Retinal pigment epithelial cell (primary cell): ENCODE results near the gene DNAJC5.
A peak's percentile ranks its signal among the peaks of the same experiment; 100 is the strongest.

Experiments used
- DNase-seq: peaks from one replicate; pipeline ENCODE4 v3.0.0-alpha.2; 2010; ENCODE audit warnings: low read depth
- H3K4me3 ChIP-seq: 2 replicates; pipeline ENCODE4 v1.5.1; 2011; ENCODE audit warnings: mild to moderate bottlenecking, low read length, control low read depth, moderate library complexity
- CTCF ChIP-seq: conservative IDR thresholded peaks from 2 replicates; pipeline ENCODE4 v1.5.1; 2011; ENCODE audit warnings: low read depth, low read length, control low read depth, inconsistent platforms

DNAJC5 gene

GRCh38 chr20:63890201-63890576, 4.7 kb upstream of the DNAJC5 start:
- TF ChIP-seq CTCF, result no peak
- no peak overlapping the region for H3K4me3 ChIP-seq
- no peak for DNase-seq

GRCh38 chr20:63890616-63891015, 4.3 kb upstream of the DNAJC5 start:
- no peak overlapping the region for H3K4me3 ChIP-seq
- no peak for DNase-seq
- no peak for TF ChIP-seq CTCF

DNA sequence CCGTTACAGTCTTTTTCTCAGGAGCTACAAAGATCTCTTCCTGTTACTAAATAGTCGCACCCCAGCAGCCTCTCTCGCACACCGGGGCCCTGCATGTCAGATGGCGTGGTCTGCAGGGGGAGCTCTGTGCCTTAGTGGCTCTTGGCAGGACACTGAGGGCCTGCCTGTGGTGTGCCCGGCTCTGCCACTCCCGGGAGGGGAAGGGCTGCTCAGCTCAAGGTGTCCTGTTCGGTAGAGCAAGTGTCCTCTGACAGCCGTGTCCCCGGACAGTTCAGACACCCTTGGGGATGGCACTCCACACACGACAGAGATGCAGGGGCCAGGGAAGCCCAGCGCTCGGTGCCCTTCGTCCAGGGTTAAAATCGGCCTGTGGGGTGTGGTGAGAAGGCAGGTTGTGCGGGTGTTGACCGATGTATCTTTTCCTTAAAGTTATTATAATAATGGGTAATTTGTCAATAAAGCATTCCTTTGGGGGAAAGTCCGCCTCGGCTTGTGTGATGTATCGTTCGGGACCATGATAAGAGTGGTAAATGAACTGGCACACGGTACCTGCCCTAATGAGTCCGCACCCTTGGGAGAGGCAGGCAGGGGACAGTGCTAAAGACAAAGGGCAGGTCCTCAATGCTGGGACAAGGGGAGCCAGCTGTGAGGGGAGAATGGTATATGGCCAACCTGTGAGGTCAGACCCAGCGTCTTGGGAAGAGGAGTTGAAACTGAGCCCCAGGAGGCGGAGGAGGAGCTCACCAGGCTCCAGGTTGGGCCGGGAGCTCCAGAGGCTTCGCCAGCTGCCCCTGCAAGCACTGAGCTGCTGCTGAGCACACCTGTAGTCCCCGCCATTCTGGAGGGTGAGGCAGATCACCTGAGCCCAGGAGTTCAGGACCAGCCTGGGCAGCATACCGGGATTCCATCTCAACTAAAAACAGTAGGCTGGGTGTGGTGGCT, 3.6 kb upstream of the DNAJC5 start:
- no peak for DNase-seq
- TF ChIP-seq CTCF, result peak; percentile 2
- no peak overlapping the region for H3K4me3 ChIP-seq

- DNase-seq, result no peak
- no peak for TF ChIP-seq CTCF
- H3K4me3 ChIP-seq, result no peak overlapping the region
Observed at GRCh38 chr20:63892402-63892801, 2.5 kb upstream of the DNAJC5 start.

GRCh38 chr20:63893999-63894357, 948 bp upstream of the DNAJC5 start:
- peak overlapping the region; percentile 68 for H3K4me3 ChIP-seq
- no peak for DNase-seq

GRCh38 chr20:63895202-63895951, 451 bp downstream of the DNAJC5 start:
- peak overlapping the region; percentile 76 for H3K4me3 ChIP-seq
- TF ChIP-seq CTCF, result no peak
- DNase-seq, result no peak

More at GRCh38 chr20:63893999-63894357, 948 bp upstream of the DNAJC5 start:
- no peak for TF ChIP-seq CTCF
